GM13976 (cell line): ENCODE data around the gene NBPF26.
"Not testable (repeated sequence)": the region's sequence is repeated elsewhere in the genome, so short reads cannot be mapped to it uniquely, and the experiment has no call there.

Source experiments
- DNase-seq: peaks from one replicate; pipeline ENCODE4 v3.0.0; 2012; ENCODE audit warnings: low spot score
- in situ Hi-C: fragments of 300-500 bp; cut with MboI; formaldehyde crosslinking; loops from one replicate; pipeline ENCODE4 v1.12.0; 2022; ENCODE audit warnings: low sequenced_read_pairs, mixed read lengths, inconsistent platforms; ENCODE audit not compliant: unreplicated experiment

The NBPF26 gene

GRCh38 chr1:120849400-120850286, 125.9 kb downstream of the NBPF26 start:
- DNase-seq, in situ Hi-C loops: not testable (repeated sequence)

GRCh38 chr1:120850287-120850536, 126.5 kb downstream of the NBPF26 start:
- DNase-seq, in situ Hi-C loops: not testable (repeated sequence)

- in situ Hi-C loops = not testable (repeated sequence)
- peak; percentile 60 for DNase-seq
Observed at GRCh38 chr1:120850537-120851421, 127.0 kb downstream of the NBPF26 start.

- in situ Hi-C loops, DNase-seq: not testable (repeated sequence)
Observed at GRCh38 chr1:120858144-120858543, 134.4 kb downstream of the NBPF26 start.

GRCh38 chr1:120859615-120860234, 136.0 kb downstream of the NBPF26 start:
- in situ Hi-C loops, DNase-seq: not testable (repeated sequence)

GRCh38 chr1:120878206-120878605, 154.5 kb downstream of the NBPF26 start:
- in situ Hi-C loops, DNase-seq: not testable (repeated sequence)

- DNase-seq, in situ Hi-C loops: not testable (repeated sequence)
Observed at GRCh38 chr1:120880056-120880455, 156.3 kb downstream of the NBPF26 start.

- in situ Hi-C loops, DNase-seq: not testable (repeated sequence)
Observed at GRCh38 chr1:120881934-120882333, 158.2 kb downstream of the NBPF26 start.
